NCI-H1048 (cell line): ENCODE results near the gene KIF18B.
A peak's percentile ranks its signal among the peaks of the same experiment; 100 is the strongest.
"Not testable (repeated sequence)": the region's sequence is repeated elsewhere in the genome, so short reads cannot be mapped to it uniquely, and the experiment has no call there.

Experiments used
- DNase-seq: peaks from one replicate; lab custom pipeline; 2025; lab: John Stamatoyannopoulos, UW

Gene KIF18B

GRCh38 chr17:44969144-44969780 lies 21.7 kb upstream of the KIF18B start:
- no peak for DNase-seq

GRCh38 chr17:44968225-44969143 lies 20.9 kb upstream of the KIF18B start, which contains the start of gene C1QL1:
Gene C1QL1 (minus strand): TSS chr17:44968303. CDS start chr17:44968048, 255 bp downstream.
- peak; percentile 83 for DNase-seq

GRCh38 chr17:44967907-44968224 lies 20.3 kb upstream of the KIF18B start:
- no peak for DNase-seq

- no peak for DNase-seq
These were observed 19.7 kb upstream of the KIF18B start for GRCh38 chr17:44967026-44967906.

- no peak for DNase-seq
These were observed 18.9 kb upstream of the KIF18B start for GRCh38 chr17:44966348-44967025.

- no peak for DNase-seq
These were observed 18.1 kb upstream of the KIF18B start for GRCh38 chr17:44965481-44966234.

- DNase-seq = no peak
These were observed 14.4 kb upstream of the KIF18B start for GRCh38 chr17:44961921-44962350.

- DNase-seq = no peak
These were observed 13.1 kb upstream of the KIF18B start for GRCh38 chr17:44960691-44961090.

GRCh38 chr17:44959821-44960531 lies 12.4 kb upstream of the KIF18B start:
- no peak for DNase-seq

- no peak for DNase-seq
These were observed 9.7 kb upstream of the KIF18B start for GRCh38 chr17:44956998-44957981.

GRCh38 chr17:44955674-44956425 lies 8.3 kb upstream of the KIF18B start:
- no peak for DNase-seq

- no peak for DNase-seq
These were observed 5.4 kb upstream of the KIF18B start for GRCh38 chr17:44952946-44953475.

GRCh38 chr17:44948315-44948795 lies 782 bp upstream of the KIF18B start:
- no peak for DNase-seq

GRCh38 chr17:44945652-44946051 lies 1.9 kb downstream of the KIF18B start:
- not testable (repeated sequence) for DNase-seq

GRCh38 chr17:44942456-44942855 lies 5.1 kb downstream of the KIF18B start:
- no peak for DNase-seq

GRCh38 chr17:44941712-44942331 lies 5.8 kb downstream of the KIF18B start:
- no peak for DNase-seq

GRCh38 chr17:44940768-44941167 lies 6.8 kb downstream of the KIF18B start:
- no peak for DNase-seq
